K562 (cell line): Measurements from ENCODE around the gene MED15. TPM values are rescaled to one million over a fixed set of nuclear protein-coding genes. Genes with fewer than 3 reads are reported as not detected.

Experiments used
- CHD4 ChIP-seq: fragments of 200-600 bp; sonication (generic); IDR thresholded peaks from 3 replicates; pipeline ENCODE4 v1.6.1; 2012; ENCODE audit warnings: low read depth, mild to moderate bottlenecking, mixed read lengths, low read length, inconsistent platforms; ENCODE audit not compliant: insufficient read depth, insufficient replicate concordance, poor library complexity, severe bottlenecking
- DIDO1 ChIP-seq: fragments of 450-650 bp; IDR thresholded peaks from 2 replicates; pipeline ENCODE4 v1.6.1; 2016; ENCODE audit warnings: low read depth, missing biosample characterization, missing genetic modification characterization
- HMG20B ChIP-seq: fragments of 250-450 bp; sonication (Bioruptor Pico); IDR thresholded peaks from 2 replicates; pipeline ENCODE4 v1.5.0; 2021; ENCODE audit warnings: mild to moderate bottlenecking
- HNRNPL ChIP-seq: fragments of 200-400 bp; formaldehyde crosslinking; IDR thresholded peaks from 2 replicates; pipeline ENCODE4 v1.6.1; 2017; ENCODE audit warnings: low read depth, mild to moderate bottlenecking, low read length
- NR4A1 ChIP-seq, 2 experiments: fragments of 250-450 bp in 1 of 2; fragments of 450-650 bp in 1 of 2; sonication (Bioruptor Pico) in 1 of 2; IDR thresholded peaks; 2 replicates each; pipeline versions ENCODE4 v1.4.0 to v1.6.1; 2016 to 2020; ENCODE audit warnings: mild to moderate bottlenecking in 2 of 2, missing compliant biosample characterization in 1 of 2, missing genetic modification characterization in 1 of 2, moderate library complexity in 1 of 2
- PHB2 ChIP-seq: fragments of 450-650 bp; IDR thresholded peaks from 2 replicates; pipeline ENCODE4 v1.6.1; 2017; ENCODE audit warnings: low read depth
- PTTG1 ChIP-seq: fragments of 450-650 bp; IDR thresholded peaks from 2 replicates; pipeline ENCODE4 v1.6.1; 2016; ENCODE audit warnings: low read depth, mild to moderate bottlenecking, missing genetic modification characterization, missing compliant biosample characterization
- RFX1 ChIP-seq: fragments of 450-650 bp; IDR thresholded peaks from 2 replicates; pipeline ENCODE4 v1.6.1; 2016; ENCODE audit warnings: mild to moderate bottlenecking, moderate library complexity
- SMAD4 ChIP-seq: fragments of 250-450 bp; sonication (Bioruptor Pico); conservative IDR thresholded peaks from 2 replicates; pipeline ENCODE4 v1.8.0; 2021; ENCODE audit warnings: inconsistent platforms, mild to moderate bottlenecking, moderate library complexity
- SNRNP70 ChIP-seq: fragments of 200-400 bp; formaldehyde crosslinking; optimal IDR thresholded peaks from 2 replicates; pipeline ENCODE3; 2017; ENCODE audit warnings: low read depth, low read length
- TCF3 ChIP-seq: sonication (generic); formaldehyde crosslinking; IDR thresholded peaks from 2 replicates; pipeline ENCODE4 v1.4.0; 2020; ENCODE audit warnings: mild to moderate bottlenecking, missing genetic modification reagents
- ZNF583 ChIP-seq: fragments of 250-450 bp; sonication (Bioruptor Pico); IDR thresholded peaks from 2 replicates; pipeline ENCODE4 v1.4.0; 2020
- ZNF780A ChIP-seq: fragments of 250-450 bp; sonication (Bioruptor Pico); IDR thresholded peaks from 2 replicates; pipeline ENCODE4 v1.5.0; 2021; ENCODE audit warnings: mild to moderate bottlenecking
- polyA plus RNA-seq, 8 experiments: library from polyadenylated mRNA; depleted of rRNA in 4 of 8; stranded (reverse) in 5 of 8; unstranded in 3 of 8; fragments of >200 nt; fragmentation: Nextera tagmentation in 2 of 8; fragmentation: Illumina TruSeq in 1 of 8; extraction: Ambion mirVana in 2 of 8; extraction: Trizol in 1 of 8; gene quantifications; 2 replicates each; pipeline versions ENCODE4 v1.2.1 to v1.2.3, GENCODE V29; 2011 to 2014; ENCODE audit warnings: inconsistent platforms in 1 of 8, missing spikeins in 1 of 8
- total RNA-seq, 7 experiments: library from RNA; depleted of rRNA in 6 of 7; stranded (reverse); fragments of >200 nt in 6 of 7; fragmentation: Illumina TruSeq in 2 of 7; extraction: Trizol in 2 of 7; gene quantifications; 2 replicates each; pipeline versions ENCODE4 v1.2.1 to v1.2.3, GENCODE V29; 2011 to 2021; ENCODE audit warnings: low replicate concordance in 1 of 7
- TF ChIP-seq, protein P1 (sequence below), 2 experiments: fragments of 450-650 bp; conservative IDR thresholded peaks; 2 replicates each; pipeline ENCODE4 v1.6.1; 2017; ENCODE audit warnings: mild to moderate bottlenecking in 2 of 2, moderate library complexity in 2 of 2
- TF ChIP-seq, protein P2 (sequence below): sonication (generic); formaldehyde crosslinking; IDR thresholded peaks from 2 replicates; pipeline ENCODE4 v1.8.0; 2022; ENCODE audit warnings: mild to moderate bottlenecking, missing genetic modification reagents
- TF ChIP-seq, protein P3 (sequence below), 2 experiments: IDR thresholded peaks in 1 of 2; conservative IDR thresholded peaks in 1 of 2; 2 replicates each; pipeline ENCODE4 v1.6.1; 2016; ENCODE audit warnings: low read depth in 2 of 2, mild to moderate bottlenecking in 1 of 2, missing compliant biosample characterization in 1 of 2, missing genetic modification characterization in 1 of 2, moderate library complexity in 1 of 2
- TF ChIP-seq, protein P4 (sequence below): IDR thresholded peaks from 3 replicates; pipeline ENCODE4 v1.6.1; 2011; ENCODE audit warnings: borderline replicate concordance, mild to moderate bottlenecking; ENCODE audit not compliant: insufficient read length, insufficient read depth

MED15 gene
- total and polyA plus RNA-seq, 9 of the 15 experiments (the other 6 are each of a cell fraction or from before 2014, with no cell fraction given) = 4.0 to 271 (median 60.1) TPM

DNA sequence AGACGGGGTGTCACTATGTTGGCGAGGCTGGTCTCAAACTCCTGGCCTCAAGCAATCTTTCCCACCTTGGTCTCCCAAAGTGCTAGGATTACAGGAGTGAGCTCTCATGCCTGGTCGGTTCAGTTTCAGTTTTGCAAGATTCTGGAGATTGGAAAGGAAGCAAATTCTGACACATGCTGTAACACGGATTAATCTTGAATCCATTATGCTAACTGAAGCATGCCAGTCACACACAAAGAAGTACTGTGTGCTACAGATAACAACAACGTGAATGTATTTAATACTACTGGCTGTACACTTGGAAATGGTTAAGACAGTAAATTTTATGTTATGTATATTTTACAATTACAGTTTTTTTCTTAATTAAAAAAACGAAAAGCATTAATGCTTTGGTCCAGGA, 107.6 kb downstream of the MED15 start (continued):
- TF ChIP-seq, protein P1, sequence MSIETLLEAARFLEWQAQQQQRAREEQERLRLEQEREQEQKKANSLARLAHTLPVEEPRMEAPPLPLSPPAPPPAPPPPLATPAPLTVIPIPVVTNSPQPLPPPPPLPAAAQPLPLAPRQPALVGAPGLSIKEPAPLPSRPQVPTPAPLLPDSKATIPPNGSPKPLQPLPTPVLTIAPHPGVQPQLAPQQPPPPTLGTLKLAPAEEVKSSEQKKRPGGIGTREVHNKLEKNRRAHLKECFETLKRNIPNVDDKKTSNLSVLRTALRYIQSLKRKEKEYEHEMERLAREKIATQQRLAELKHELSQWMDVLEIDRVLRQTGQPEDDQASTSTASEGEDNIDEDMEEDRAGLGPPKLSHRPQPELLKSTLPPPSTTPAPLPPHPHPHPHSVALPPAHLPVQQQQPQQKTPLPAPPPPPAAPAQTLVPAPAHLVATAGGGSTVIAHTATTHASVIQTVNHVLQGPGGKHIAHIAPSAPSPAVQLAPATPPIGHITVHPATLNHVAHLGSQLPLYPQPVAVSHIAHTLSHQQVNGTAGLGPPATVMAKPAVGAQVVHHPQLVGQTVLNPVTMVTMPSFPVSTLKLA (conservative IDR thresholded peaks at IDR 0.05) = no peak
- TF ChIP-seq PTTG1 (tag) (no peak), HMG20B (no peak), CHD4 (no peak), PHB2 (no peak), TCF3 (peak; percentile 85), HNRNPL (no peak), SNRNP70 (no peak), DIDO1 (tag) (no peak), RFX1 (no peak), SMAD4 (CRISPR knock-in tag) (no peak), NR4A1 (CRISPR knock-in tag; IDR thresholded peaks at IDR 0.05) (no peak), NR4A1 (tag; IDR thresholded peaks at IDR 0.05) (0 out of 2 replicates have a peak, but pooled peaks have one; percentile 10), ZNF583 (no peak), ZNF780A (CRISPR knock-in tag) (no peak)
- TF ChIP-seq, protein P2, sequence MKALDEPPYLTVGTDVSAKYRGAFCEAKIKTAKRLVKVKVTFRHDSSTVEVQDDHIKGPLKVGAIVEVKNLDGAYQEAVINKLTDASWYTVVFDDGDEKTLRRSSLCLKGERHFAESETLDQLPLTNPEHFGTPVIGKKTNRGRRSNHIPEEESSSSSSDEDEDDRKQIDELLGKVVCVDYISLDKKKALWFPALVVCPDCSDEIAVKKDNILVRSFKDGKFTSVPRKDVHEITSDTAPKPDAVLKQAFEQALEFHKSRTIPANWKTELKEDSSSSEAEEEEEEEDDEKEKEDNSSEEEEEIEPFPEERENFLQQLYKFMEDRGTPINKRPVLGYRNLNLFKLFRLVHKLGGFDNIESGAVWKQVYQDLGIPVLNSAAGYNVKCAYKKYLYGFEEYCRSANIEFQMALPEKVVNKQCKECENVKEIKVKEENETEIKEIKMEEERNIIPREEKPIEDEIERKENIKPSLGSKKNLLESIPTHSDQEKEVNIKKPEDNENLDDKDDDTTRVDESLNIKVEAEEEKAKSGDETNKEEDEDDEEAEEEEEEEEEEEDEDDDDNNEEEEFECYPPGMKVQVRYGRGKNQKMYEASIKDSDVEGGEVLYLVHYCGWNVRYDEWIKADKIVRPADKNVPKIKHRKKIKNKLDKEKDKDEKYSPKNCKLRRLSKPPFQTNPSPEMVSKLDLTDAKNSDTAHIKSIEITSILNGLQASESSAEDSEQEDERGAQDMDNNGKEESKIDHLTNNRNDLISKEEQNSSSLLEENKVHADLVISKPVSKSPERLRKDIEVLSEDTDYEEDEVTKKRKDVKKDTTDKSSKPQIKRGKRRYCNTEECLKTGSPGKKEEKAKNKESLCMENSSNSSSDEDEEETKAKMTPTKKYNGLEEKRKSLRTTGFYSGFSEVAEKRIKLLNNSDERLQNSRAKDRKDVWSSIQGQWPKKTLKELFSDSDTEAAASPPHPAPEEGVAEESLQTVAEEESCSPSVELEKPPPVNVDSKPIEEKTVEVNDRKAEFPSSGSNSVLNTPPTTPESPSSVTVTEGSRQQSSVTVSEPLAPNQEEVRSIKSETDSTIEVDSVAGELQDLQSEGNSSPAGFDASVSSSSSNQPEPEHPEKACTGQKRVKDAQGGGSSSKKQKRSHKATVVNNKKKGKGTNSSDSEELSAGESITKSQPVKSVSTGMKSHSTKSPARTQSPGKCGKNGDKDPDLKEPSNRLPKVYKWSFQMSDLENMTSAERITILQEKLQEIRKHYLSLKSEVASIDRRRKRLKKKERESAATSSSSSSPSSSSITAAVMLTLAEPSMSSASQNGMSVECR (CRISPR knock-in tag) = 0 out of 2 replicates have a peak, but pooled peaks have one; percentile 28
- TF ChIP-seq, protein P3, sequence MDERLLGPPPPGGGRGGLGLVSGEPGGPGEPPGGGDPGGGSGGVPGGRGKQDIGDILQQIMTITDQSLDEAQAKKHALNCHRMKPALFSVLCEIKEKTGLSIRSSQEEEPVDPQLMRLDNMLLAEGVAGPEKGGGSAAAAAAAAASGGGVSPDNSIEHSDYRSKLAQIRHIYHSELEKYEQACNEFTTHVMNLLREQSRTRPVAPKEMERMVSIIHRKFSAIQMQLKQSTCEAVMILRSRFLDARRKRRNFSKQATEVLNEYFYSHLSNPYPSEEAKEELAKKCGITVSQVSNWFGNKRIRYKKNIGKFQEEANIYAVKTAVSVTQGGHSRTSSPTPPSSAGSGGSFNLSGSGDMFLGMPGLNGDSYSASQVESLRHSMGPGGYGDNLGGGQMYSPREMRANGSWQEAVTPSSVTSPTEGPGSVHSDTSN (CRISPR knock-in tag; IDR thresholded peaks at IDR 0.05; ENCODE audit: low read depth) = no peak
- TF ChIP-seq, protein P3 (tag; conservative IDR thresholded peaks at IDR 0.05; ENCODE audit: low read depth) = no peak; the same call in 1 of the 2 replicates
- TF ChIP-seq, protein P4, sequence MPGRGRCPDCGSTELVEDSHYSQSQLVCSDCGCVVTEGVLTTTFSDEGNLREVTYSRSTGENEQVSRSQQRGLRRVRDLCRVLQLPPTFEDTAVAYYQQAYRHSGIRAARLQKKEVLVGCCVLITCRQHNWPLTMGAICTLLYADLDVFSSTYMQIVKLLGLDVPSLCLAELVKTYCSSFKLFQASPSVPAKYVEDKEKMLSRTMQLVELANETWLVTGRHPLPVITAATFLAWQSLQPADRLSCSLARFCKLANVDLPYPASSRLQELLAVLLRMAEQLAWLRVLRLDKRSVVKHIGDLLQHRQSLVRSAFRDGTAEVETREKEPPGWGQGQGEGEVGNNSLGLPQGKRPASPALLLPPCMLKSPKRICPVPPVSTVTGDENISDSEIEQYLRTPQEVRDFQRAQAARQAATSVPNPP = no peak
